Activated naive CD4-positive, alpha-beta T cell treated with anti-CD3 and anti-CD28 coated beads, Interleukin-2, amount 50 U/mL, for 16 hours (primary cell): ENCODE data around the gene GAST.

ENCODE experiments used
- DNase-seq: peaks from one replicate; pipeline ENCODE4 v3.0.0-alpha.2; 2020

Gene GAST

DNA sequence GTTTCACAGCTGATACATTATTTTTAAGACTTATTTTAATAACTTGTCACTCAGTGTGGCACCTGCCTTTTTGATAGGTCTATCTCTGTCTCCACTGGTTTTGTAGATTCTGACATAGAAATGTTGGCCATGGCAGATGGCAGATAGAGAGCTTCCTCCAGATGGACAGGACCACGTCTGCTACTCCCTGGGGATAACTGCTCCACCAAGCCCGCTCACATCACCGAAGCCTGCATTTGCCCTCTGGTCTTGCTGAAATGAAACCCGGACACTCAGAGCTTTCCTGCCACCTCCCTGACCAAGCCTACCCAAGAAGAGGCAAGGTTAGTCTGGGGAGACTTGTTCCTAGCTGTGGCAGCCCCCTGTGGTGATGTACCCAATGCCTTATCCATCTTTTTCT is 38.7 kb downstream of the GAST start:
- DNase-seq: no peak

DNA sequence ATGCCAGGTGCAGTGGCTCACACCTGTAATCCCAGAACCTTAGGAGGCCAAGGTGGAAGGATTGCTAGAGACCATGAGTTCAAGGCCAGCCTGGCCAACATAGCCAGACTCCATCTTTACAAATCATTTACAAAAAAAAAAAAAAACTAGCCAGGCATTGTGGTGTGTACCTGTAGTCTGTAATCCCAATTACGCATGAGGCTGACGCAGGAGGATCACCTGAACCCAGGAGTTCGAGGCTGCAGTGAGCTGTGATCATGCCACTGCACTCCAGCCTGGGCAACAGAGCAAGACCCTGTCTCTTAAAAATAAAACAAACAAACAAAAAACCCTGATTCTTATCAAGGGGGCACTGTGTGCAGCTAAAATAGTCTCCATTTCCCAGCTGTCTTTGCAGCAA is 39.2 kb downstream of the GAST start:
- DNase-seq: no peak

DNA sequence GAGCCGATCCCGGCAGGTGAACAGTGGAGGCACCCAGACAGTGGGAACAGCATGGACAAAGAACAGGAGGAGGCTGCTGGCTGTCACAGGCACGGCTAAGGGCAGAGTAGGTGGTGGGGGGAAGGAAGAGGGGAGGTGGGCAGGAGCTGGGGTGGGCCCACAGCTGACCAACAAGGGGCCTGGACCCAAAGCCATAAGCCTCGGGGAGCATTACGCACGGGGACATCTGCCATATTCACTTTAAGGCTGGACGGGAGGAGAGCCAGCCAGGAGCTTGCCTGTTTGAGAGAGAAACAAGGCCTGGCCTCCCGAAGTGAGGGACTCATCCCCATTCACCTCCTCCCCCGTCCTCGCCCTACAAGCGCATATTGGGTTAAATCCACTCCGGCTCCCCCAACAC is 41.9 kb downstream of the GAST start:
- DNase-seq: no peak

DNA sequence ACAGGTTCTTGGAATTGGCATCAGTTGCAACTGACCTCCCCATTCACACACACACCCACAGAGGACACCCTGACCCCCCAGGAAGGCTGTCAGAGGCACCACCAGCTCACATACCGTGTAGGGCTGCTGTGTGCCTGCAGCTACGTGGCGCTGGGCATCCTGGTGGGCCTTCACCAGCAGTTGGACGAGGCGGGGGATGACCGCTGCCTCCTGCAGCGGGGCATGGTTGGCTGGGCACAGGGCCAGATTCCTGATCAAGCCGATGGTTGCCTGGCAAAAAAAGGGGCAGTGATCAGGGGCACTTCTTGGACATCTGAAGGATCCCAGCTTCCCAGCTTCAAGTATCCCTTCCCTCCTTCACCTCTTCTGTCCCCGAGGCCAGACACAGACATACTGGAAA is 46.5 kb downstream of the GAST start:
- no peak for DNase-seq

DNA sequence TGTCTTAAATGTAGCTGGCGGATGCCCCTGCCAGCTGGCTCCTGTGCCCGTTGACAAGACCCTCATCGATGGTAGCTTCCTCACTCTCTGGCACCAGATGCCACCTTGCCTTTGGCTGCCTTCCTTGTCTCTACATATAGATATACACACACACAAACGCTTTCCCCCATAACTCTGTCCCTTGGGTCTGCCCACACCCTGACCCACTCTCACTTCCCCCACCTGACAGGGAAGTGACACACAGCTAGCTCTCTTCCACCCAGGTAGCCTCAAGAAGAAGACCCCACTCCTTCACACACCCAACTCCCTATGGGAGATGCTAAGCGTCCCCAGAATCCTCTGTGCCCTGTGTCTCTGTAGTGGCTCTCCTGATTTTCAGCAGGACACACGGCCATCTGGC is 48.7 kb downstream of the GAST start:
- DNase-seq: no peak

DNA sequence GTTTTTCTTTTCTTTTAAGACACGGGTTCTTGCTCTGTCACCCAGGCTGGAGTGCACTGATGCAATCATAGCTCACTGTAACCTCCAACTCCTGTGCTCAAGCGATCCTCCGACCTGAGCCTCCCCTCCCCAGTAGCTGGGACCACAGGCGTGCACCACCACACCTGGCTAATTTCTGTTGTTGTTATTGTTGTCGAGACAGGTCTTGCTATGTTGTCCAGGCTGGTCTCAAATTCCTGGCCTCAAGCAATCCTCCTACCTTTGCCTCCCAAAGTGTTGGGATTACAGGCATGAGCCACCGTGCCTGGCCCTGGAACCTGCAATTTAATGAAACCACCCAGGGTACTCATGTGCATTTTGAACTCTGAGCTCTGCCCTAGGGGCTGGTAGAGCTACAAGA is 50.3 kb downstream of the GAST start:
- no peak for DNase-seq

DNA sequence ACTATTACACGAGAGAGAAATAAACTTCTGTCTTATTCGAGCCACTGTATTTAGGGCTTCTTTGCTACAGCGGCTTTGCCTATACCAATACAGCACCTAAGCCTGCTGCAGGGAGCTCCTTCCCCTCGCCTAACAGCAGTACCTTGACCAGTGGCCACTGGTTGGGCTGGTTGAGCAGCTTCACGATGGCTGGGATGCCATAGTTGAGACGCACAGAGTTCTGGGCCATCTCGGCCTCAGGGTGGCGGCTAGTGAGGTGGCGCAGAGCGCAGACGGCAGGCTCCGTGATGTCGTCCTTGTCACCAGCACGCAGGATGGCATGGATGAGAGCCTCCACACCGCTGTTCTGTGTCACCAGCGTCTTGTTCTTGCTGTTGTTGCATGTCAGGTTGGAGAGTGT is 50.7 kb downstream of the GAST start:
- no peak for DNase-seq

DNA sequence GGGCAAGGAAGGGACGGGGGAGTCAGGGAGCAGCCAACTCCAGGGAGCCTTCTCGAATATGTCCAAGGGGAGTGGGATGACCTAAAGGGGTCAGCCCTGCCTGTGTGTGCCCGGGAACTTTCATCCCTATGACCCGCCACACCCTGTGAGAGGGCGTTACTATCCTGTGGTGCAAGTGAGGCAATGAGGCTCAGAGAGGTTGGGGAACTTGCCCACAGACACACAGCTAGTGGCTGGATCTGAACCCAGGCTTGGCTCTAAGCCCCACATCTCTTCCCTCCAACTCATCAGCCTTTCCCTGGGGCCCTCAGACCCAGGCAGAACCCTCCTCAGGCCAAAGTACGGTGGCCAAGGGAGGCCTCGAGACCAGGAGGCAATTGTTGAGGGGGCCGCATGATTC is 51.2 kb downstream of the GAST start:
- no peak for DNase-seq
